ENCODE measurements around the gene AKAP17A. TPM values are rescaled to one million over a fixed set of nuclear protein-coding genes. Genes with fewer than 3 reads are reported as not detected.

Gene AKAP17A
- total RNA-seq, 1 experiment from 2014 or later, result 35.4 TPM

DNA sequence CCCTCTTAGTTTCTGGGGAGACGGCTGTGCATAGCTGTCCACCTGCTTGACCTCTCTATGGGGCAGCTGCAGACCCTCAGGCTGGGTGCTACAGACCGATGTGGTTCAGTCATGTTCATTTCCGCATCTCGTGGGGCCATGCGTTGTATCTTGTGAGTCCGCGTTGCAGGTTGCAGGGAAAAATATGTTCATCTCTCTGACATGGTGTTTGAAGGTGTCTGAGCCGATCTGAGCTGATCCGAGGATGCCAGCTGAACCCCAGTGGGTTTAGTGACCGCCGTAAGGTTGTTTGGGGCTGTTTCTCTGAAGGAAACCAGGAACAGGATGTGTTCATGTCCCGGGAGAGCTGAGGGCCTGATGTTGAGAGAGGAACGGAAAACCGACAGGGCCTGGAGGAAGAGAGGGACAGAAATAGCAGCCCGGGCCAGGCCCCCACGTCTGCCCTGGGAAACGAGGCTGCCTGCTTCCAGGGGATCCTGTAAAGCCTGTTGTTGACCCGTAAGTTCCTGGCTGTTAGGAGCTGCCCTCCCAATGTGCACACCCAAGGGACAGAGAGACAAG is 44.6 kb upstream of the AKAP17A start:
- ChIA-PET POLR2A (no interaction called here), RAD21 (ENCODE audit: low non-redundant PET in 1 of 2, low total read pairs in 2 of 2, uncharacterized antibody in 2 of 2, unreplicated experiment in 2 of 2) (no interaction called here), CTCF (no interaction called here)
- Histone ChIP-seq H2AFZ (ENCODE audit: low read depth, low read length, poor library complexity, severe bottlenecking) (no peak overlapping the region), H3K4me2 (ENCODE audit: low read length) (no peak overlapping the region), H3K36me3 (ENCODE audit: control insufficient read depth in 1 of 2, insufficient read depth in 2 of 2, low read length in 2 of 2) (no peaks in the 10 kb centered on the region), H4K20me1 (ENCODE audit: insufficient read depth) (no peaks in the 10 kb centered on the region), H3K4me3 (replicated peaks in 1 of 2; ENCODE audit: low read depth in 1 of 2, low read length in 2 of 2) (no peak overlapping the region), H3K79me2 (ENCODE audit: insufficient read depth, low read length) (no peaks in the 10 kb centered on the region), H3K9ac (ENCODE audit: low read length) (no peak overlapping the region), H3K9me2 (ENCODE audit: insufficient read depth) (no peaks in the 10 kb centered on the region), H3K9me3 (ENCODE audit: control insufficient read depth in 1 of 2, insufficient read depth in 1 of 2, low read depth in 1 of 2, low read length in 2 of 2) (no peaks in the 10 kb centered on the region), H3K4me1 (ENCODE audit: control insufficient read depth in 1 of 2, insufficient read depth in 2 of 2, low read length in 2 of 2) (no peaks in the 10 kb centered on the region), H3K27me3 (ENCODE audit: insufficient read depth, low read length) (no peaks in the 10 kb centered on the region), H3K27ac (ENCODE audit: low read depth, low read length) (no peak overlapping the region)
- intact Hi-C loops (cut with micrococcal nuclease), result no loop called here
- no peak for TF ChIP-seq POLR2AphosphoS5 (IDR thresholded peaks at IDR 0.05; ENCODE audit: low read depth, low read length)
- no peak for TF ChIP-seq FOSL1 (IDR thresholded peaks at IDR 0.05; ENCODE audit: low read depth)
- TF ChIP-seq, protein P1, sequence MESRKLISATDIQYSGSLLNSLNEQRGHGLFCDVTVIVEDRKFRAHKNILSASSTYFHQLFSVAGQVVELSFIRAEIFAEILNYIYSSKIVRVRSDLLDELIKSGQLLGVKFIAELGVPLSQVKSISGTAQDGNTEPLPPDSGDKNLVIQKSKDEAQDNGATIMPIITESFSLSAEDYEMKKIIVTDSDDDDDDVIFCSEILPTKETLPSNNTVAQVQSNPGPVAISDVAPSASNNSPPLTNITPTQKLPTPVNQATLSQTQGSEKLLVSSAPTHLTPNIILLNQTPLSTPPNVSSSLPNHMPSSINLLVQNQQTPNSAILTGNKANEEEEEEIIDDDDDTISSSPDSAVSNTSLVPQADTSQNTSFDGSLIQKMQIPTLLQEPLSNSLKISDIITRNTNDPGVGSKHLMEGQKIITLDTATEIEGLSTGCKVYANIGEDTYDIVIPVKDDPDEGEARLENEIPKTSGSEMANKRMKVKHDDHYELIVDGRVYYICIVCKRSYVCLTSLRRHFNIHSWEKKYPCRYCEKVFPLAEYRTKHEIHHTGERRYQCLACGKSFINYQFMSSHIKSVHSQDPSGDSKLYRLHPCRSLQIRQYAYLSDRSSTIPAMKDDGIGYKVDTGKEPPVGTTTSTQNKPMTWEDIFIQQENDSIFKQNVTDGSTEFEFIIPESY (IDR thresholded peaks at IDR 0.05; ENCODE audit: extremely low read depth, insufficient replicate concordance, low read length), result no peak
- TF ChIP-seq, protein P2, sequence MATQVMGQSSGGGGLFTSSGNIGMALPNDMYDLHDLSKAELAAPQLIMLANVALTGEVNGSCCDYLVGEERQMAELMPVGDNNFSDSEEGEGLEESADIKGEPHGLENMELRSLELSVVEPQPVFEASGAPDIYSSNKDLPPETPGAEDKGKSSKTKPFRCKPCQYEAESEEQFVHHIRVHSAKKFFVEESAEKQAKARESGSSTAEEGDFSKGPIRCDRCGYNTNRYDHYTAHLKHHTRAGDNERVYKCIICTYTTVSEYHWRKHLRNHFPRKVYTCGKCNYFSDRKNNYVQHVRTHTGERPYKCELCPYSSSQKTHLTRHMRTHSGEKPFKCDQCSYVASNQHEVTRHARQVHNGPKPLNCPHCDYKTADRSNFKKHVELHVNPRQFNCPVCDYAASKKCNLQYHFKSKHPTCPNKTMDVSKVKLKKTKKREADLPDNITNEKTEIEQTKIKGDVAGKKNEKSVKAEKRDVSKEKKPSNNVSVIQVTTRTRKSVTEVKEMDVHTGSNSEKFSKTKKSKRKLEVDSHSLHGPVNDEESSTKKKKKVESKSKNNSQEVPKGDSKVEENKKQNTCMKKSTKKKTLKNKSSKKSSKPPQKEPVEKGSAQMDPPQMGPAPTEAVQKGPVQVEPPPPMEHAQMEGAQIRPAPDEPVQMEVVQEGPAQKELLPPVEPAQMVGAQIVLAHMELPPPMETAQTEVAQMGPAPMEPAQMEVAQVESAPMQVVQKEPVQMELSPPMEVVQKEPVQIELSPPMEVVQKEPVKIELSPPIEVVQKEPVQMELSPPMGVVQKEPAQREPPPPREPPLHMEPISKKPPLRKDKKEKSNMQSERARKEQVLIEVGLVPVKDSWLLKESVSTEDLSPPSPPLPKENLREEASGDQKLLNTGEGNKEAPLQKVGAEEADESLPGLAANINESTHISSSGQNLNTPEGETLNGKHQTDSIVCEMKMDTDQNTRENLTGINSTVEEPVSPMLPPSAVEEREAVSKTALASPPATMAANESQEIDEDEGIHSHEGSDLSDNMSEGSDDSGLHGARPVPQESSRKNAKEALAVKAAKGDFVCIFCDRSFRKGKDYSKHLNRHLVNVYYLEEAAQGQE (IDR thresholded peaks at IDR 0.05; ENCODE audit: low read depth), result no peak
- TF ChIP-seq SP1 (IDR thresholded peaks at IDR 0.05; ENCODE audit: low read depth), result no peak
- BruUV-seq (replicated peaks), result no TSS peak
- DNase-seq (ENCODE audit: low read depth, low spot score) (no peak), ATAC-seq (no peak)
